ENCODE results near the gene PRKCE. TPM values are rescaled to one million over a fixed set of nuclear protein-coding genes. Genes with fewer than 3 reads are reported as not detected.

PRKCE gene
- polyA plus RNA-seq, 1 of the 3 experiments (the other 2 are of a cell fraction): 16.3 TPM

DNA sequence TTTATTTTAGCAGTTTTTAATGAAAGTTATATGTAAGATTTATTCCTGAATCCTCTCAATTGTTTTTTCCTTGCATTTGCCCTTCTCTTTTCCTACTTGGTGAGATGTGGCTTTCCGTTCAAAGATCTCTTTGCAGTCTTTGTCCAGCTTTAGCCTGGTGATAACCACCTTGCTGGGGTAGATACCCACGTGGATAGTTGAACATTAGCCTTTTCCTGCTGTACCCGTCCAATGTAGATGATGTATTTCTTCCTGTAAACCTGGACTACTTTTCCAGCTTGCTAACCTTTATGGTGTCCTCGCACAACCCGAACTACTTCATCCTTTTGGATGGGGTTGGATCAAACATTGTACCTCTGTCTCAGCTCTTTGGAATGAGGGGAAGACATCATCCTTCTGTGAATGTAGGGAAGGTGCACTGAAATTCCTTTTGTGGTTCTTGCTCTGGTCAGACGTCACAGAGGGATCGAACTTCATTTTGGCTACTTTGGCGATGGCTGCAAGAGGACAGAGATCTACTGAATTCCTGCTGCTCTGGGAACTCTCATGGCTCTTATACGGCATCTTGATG, 352.5 kb downstream of the PRKCE start:
- Histone ChIP-seq H3K4me2 (no peak overlapping the region), H3K9me2 (no peaks in the 10 kb centered on the region), H3K9me3 (no peaks in the 10 kb centered on the region), H3K36me3 (replicated peaks in 1 of 2; ENCODE audit: control insufficient read depth in 1 of 2, insufficient read depth in 2 of 2, low read length in 1 of 2) (peaks cover 15 to 35% of the 10 kb centered on the region in 2 experiments), H4K20me1 (ENCODE audit: insufficient read depth) (no peaks in the 10 kb centered on the region), H3K79me2 (ENCODE audit: insufficient read depth) (no peaks in the 10 kb centered on the region), H3K4me1 (ENCODE audit: control insufficient read depth in 1 of 2, insufficient read depth in 2 of 2, low read depth in 1 of 2, low read length in 1 of 2) (peaks cover 0 to 16% of the 10 kb centered on the region in 2 experiments; a peak in 2 of 4 replicates), H3K27me3 (ENCODE audit: insufficient read depth) (no peaks in the 10 kb centered on the region), H3K27ac (ENCODE audit: low read depth in 2 of 2, low read length in 1 of 2) (no peak overlapping the region), H2AFZ (ENCODE audit: low read depth) (no peak overlapping the region), H3K9ac (no peak overlapping the region), H3K4me3 (ENCODE audit: low read depth in 2 of 2, low read length in 1 of 2) (no peak overlapping the region), H3F3A (replicated peaks; ENCODE audit: insufficient read depth) (no peaks in the 10 kb centered on the region)
- TF ChIP-seq, protein P1, sequence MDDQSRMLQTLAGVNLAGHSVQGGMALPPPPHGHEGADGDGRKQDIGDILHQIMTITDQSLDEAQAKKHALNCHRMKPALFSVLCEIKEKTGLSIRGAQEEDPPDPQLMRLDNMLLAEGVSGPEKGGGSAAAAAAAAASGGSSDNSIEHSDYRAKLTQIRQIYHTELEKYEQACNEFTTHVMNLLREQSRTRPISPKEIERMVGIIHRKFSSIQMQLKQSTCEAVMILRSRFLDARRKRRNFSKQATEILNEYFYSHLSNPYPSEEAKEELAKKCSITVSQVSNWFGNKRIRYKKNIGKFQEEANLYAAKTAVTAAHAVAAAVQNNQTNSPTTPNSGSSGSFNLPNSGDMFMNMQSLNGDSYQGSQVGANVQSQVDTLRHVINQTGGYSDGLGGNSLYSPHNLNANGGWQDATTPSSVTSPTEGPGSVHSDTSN (IDR thresholded peaks at IDR 0.05): no peak
- ChIA-PET CTCF (interaction anchor here (0.6 to 8.4 kb wide), 8 partner anchors 9 to 646 kb away, joined by 3 to 89 read pairs (median 4); no protein-coding TSS in a partner anchor), POLR2A (no interaction called here)
- 93% methylated on average over 9 of the region's 9 CpGs for WGBS (ENCODE audit: low lambda C conversion rate)
- no peak for DNase-seq

- POLR2A ChIA-PET: interaction anchor here (0.6 to 1.4 kb wide), 2 partner anchors 291 to 691 kb away, joined by 3 read pairs; partner anchors contain the start of gene EPAS1
- Histone ChIP-seq H3K36me3 (replicated peaks in 1 of 2; ENCODE audit: control insufficient read depth in 1 of 2, insufficient read depth in 2 of 2, low read length in 1 of 2) (peaks cover 15 to 38% of the 10 kb centered on the region in 2 experiments), H3K79me2 (ENCODE audit: insufficient read depth) (no peaks in the 10 kb centered on the region), H3K9me2 (no peaks in the 10 kb centered on the region), H3K4me2 (no peak overlapping the region), H4K20me1 (ENCODE audit: insufficient read depth) (no peaks in the 10 kb centered on the region), H3K4me3 (ENCODE audit: low read depth in 2 of 2, low read length in 1 of 2) (no peak overlapping the region), H3K9ac (no peak overlapping the region), H3F3A (replicated peaks; ENCODE audit: insufficient read depth) (no peaks in the 10 kb centered on the region), H2AFZ (ENCODE audit: low read depth) (no peak overlapping the region), H3K9me3 (no peaks in the 10 kb centered on the region), H3K27ac (ENCODE audit: low read depth in 2 of 2, low read length in 1 of 2) (no peak overlapping the region), H3K4me1 (ENCODE audit: control insufficient read depth in 1 of 2, insufficient read depth in 2 of 2, low read depth in 1 of 2, low read length in 1 of 2) (peaks cover 0 to 16% of the 10 kb centered on the region in 2 experiments; a peak in 2 of 4 replicates), H3K27me3 (ENCODE audit: insufficient read depth) (no peaks in the 10 kb centered on the region)
- DNase-seq: no peak
- 88% methylated on average over 7 of the region's 7 CpGs for WGBS (ENCODE audit: low lambda C conversion rate)
- CTCF ChIA-PET: interaction anchor here (0.9 to 8.4 kb wide), 6 partner anchors 14 to 594 kb away, joined by 3 to 89 read pairs (median 4); no protein-coding TSS in a partner anchor
- TF ChIP-seq CHD2 (IDR thresholded peaks at IDR 0.05; ENCODE audit: low read length, partially characterized antibody) (no peak), EP300 (IDR thresholded peaks at IDR 0.05; ENCODE audit: borderline replicate concordance in 1 of 2, low read depth in 1 of 2, low read length in 1 of 2) (no peak)
- TF ChIP-seq, protein P2, sequence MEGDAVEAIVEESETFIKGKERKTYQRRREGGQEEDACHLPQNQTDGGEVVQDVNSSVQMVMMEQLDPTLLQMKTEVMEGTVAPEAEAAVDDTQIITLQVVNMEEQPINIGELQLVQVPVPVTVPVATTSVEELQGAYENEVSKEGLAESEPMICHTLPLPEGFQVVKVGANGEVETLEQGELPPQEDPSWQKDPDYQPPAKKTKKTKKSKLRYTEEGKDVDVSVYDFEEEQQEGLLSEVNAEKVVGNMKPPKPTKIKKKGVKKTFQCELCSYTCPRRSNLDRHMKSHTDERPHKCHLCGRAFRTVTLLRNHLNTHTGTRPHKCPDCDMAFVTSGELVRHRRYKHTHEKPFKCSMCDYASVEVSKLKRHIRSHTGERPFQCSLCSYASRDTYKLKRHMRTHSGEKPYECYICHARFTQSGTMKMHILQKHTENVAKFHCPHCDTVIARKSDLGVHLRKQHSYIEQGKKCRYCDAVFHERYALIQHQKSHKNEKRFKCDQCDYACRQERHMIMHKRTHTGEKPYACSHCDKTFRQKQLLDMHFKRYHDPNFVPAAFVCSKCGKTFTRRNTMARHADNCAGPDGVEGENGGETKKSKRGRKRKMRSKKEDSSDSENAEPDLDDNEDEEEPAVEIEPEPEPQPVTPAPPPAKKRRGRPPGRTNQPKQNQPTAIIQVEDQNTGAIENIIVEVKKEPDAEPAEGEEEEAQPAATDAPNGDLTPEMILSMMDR (IDR thresholded peaks at IDR 0.05): no peak
Measured at GRCh38 chr2:46006473-46007025, 355.1 kb downstream of the PRKCE start.

GRCh38 chr2:46007412-46007811, 355.9 kb downstream of the PRKCE start:
- H3K27ac ChIP-seq (ENCODE audit: low read depth in 2 of 2, low read length in 1 of 2): no peak overlapping the region
- no peak overlapping the region for H3K4me3 ChIP-seq (ENCODE audit: low read depth in 2 of 2, low read length in 1 of 2)
- no peak overlapping the region for H3K4me2 ChIP-seq
- no peaks in the 10 kb centered on the region for H3K9me3 ChIP-seq
- no peaks in the 10 kb centered on the region for H3K79me2 ChIP-seq (ENCODE audit: insufficient read depth)
- no peak for DNase-seq
- H3K4me1 ChIP-seq (ENCODE audit: control insufficient read depth in 1 of 2, insufficient read depth in 2 of 2, low read depth in 1 of 2, low read length in 1 of 2): peaks cover 0 to 16% of the 10 kb centered on the region in 2 experiments; a peak in 2 of 4 replicates
- 92% methylated on average over 11 of the region's 11 CpGs for WGBS (ENCODE audit: low lambda C conversion rate)
- no peaks in the 10 kb centered on the region for H3K9me2 ChIP-seq
- POLR2A ChIA-PET: no interaction called here
- no peaks in the 10 kb centered on the region for H4K20me1 ChIP-seq (ENCODE audit: insufficient read depth)
- H3K9ac ChIP-seq: no peak overlapping the region
- H2AFZ ChIP-seq (ENCODE audit: low read depth): no peak overlapping the region
- H3F3A ChIP-seq (replicated peaks; ENCODE audit: insufficient read depth): no peaks in the 10 kb centered on the region
- peaks cover 15 to 32% of the 10 kb centered on the region in 2 experiments for H3K36me3 ChIP-seq (replicated peaks in 1 of 2; ENCODE audit: control insufficient read depth in 1 of 2, insufficient read depth in 2 of 2, low read length in 1 of 2)
- CTCF ChIA-PET: interaction anchor here (0.9 to 8.4 kb wide), 3 partner anchors 12 to 55 kb away, joined by 3 to 89 read pairs (median 5); no protein-coding TSS in a partner anchor
- no peaks in the 10 kb centered on the region for H3K27me3 ChIP-seq (ENCODE audit: insufficient read depth)
- no peak for TF ChIP-seq TCF12 (IDR thresholded peaks at IDR 0.05)
- TF ChIP-seq REST (IDR thresholded peaks at IDR 0.05; ENCODE audit: low read depth, low read length): no peak
- TF ChIP-seq EP300 (IDR thresholded peaks at IDR 0.05; ENCODE audit: borderline replicate concordance in 1 of 2, low read depth in 1 of 2, low read length in 1 of 2): no peak
- no peak for TF ChIP-seq RCOR1 (IDR thresholded peaks at IDR 0.05; ENCODE audit: low read length)
- no peak for TF ChIP-seq IRF3 (IDR thresholded peaks at IDR 0.05; ENCODE audit: low read depth, low read length)
- no peak for TF ChIP-seq POLR2AphosphoS5 (IDR thresholded peaks at IDR 0.05; ENCODE audit: low read depth, low read length)
- TF ChIP-seq, protein P3, sequence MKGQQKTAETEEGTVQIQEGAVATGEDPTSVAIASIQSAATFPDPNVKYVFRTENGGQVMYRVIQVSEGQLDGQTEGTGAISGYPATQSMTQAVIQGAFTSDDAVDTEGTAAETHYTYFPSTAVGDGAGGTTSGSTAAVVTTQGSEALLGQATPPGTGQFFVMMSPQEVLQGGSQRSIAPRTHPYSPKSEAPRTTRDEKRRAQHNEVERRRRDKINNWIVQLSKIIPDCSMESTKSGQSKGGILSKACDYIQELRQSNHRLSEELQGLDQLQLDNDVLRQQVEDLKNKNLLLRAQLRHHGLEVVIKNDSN (IDR thresholded peaks at IDR 0.05; ENCODE audit: borderline replicate concordance, low read depth): no peak

All from SK-N-SH (cell line).